ENCODE measurements around the gene CSRP3. TPM values are rescaled to one million over a fixed set of nuclear protein-coding genes. Genes with fewer than 3 reads are reported as not detected.

Gene CSRP3
- total and polyA plus RNA-seq, 4 donors: 0.08 TPM; not detected in 3

DNA sequence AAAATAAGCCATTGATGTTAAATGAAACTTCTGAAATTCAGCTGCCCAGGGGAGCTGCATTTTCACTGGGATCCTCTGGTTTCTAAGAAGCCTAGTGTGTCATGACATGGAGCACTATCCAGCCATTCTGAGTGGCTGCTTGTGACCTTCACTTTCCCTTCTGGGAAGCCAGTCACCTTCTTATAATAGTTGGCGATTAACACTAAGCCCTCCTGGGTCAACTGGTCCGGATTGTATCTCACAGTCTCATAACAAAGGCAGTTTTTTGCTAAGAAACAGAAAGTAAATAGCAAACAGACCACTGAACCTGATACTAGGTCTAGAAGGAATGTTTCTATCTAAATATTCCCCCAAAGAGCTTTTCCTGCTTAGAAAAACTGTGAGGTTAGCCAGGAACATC, 7.9 kb downstream of the CSRP3 start (continued):
- TF ChIP-seq GABPA (IDR thresholded peaks at IDR 0.05 in 1 of 2, conservative IDR thresholded peaks at IDR 0.05 in 1 of 2) (no peak), HNF4A (conservative IDR thresholded peaks at IDR 0.05) (no peak), FOXA1 (IDR thresholded peaks at IDR 0.05) (no peak), FOXA2 (IDR thresholded peaks at IDR 0.05) (no peak), NR2F2 (IDR thresholded peaks at IDR 0.05) (no peak), SP1 (IDR thresholded peaks at IDR 0.05) (no peak), JUND (IDR thresholded peaks at IDR 0.05) (no peak)
- TF ChIP-seq, protein P1, sequence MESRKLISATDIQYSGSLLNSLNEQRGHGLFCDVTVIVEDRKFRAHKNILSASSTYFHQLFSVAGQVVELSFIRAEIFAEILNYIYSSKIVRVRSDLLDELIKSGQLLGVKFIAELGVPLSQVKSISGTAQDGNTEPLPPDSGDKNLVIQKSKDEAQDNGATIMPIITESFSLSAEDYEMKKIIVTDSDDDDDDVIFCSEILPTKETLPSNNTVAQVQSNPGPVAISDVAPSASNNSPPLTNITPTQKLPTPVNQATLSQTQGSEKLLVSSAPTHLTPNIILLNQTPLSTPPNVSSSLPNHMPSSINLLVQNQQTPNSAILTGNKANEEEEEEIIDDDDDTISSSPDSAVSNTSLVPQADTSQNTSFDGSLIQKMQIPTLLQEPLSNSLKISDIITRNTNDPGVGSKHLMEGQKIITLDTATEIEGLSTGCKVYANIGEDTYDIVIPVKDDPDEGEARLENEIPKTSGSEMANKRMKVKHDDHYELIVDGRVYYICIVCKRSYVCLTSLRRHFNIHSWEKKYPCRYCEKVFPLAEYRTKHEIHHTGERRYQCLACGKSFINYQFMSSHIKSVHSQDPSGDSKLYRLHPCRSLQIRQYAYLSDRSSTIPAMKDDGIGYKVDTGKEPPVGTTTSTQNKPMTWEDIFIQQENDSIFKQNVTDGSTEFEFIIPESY (IDR thresholded peaks at IDR 0.05): no peak

DNA sequence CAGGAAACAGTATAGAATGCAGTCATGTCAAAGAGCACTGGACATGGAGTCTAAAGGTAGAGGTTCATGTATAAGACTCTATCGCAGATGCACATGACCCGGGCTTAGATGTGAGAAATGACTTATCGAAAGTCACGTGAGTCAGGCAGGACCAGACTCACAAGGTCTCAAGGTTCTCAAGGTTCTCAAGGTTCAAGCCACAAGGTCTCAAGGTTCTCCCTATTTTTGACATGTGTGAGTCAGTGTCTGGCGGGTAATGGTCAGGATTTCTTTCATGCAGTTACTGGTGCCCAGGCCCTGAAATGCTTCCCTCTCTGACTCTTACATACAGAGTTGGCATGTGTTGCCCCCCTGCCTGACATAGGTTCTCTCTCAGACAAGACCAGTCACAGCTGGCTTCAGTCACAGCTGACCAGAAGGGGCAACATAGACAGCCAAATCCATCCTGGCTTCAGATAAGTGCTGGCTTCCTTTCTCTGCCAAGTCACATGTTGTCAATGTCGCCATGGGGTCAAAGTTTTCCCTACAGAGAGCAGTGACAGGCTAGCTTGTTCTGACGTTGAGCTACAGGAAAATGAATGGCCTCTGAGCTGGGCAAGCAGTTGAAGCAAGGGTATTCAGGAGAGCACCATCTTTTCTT, 10.1 kb downstream of the CSRP3 start:
- H3K9ac ChIP-seq (ENCODE audit: low read depth in 1 of 2, low read length in 2 of 2): no peak overlapping the region
- peak overlapping the region; percentile 39 to 60 for H3K27ac ChIP-seq (ENCODE audit: low read depth in 1 of 2, low read length in 2 of 2)
- TF ChIP-seq, protein P2, sequence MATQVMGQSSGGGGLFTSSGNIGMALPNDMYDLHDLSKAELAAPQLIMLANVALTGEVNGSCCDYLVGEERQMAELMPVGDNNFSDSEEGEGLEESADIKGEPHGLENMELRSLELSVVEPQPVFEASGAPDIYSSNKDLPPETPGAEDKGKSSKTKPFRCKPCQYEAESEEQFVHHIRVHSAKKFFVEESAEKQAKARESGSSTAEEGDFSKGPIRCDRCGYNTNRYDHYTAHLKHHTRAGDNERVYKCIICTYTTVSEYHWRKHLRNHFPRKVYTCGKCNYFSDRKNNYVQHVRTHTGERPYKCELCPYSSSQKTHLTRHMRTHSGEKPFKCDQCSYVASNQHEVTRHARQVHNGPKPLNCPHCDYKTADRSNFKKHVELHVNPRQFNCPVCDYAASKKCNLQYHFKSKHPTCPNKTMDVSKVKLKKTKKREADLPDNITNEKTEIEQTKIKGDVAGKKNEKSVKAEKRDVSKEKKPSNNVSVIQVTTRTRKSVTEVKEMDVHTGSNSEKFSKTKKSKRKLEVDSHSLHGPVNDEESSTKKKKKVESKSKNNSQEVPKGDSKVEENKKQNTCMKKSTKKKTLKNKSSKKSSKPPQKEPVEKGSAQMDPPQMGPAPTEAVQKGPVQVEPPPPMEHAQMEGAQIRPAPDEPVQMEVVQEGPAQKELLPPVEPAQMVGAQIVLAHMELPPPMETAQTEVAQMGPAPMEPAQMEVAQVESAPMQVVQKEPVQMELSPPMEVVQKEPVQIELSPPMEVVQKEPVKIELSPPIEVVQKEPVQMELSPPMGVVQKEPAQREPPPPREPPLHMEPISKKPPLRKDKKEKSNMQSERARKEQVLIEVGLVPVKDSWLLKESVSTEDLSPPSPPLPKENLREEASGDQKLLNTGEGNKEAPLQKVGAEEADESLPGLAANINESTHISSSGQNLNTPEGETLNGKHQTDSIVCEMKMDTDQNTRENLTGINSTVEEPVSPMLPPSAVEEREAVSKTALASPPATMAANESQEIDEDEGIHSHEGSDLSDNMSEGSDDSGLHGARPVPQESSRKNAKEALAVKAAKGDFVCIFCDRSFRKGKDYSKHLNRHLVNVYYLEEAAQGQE (IDR thresholded peaks at IDR 0.05): no peak
- TF ChIP-seq FOXA1 (IDR thresholded peaks at IDR 0.05): peak; percentile 8
- peak; percentile 54 to 73 for TF ChIP-seq RXRA (IDR thresholded peaks at IDR 0.05)
- peak in 1 of 2 donors; percentile 45 for TF ChIP-seq JUND (IDR thresholded peaks at IDR 0.05)
- TF ChIP-seq, protein P3, sequence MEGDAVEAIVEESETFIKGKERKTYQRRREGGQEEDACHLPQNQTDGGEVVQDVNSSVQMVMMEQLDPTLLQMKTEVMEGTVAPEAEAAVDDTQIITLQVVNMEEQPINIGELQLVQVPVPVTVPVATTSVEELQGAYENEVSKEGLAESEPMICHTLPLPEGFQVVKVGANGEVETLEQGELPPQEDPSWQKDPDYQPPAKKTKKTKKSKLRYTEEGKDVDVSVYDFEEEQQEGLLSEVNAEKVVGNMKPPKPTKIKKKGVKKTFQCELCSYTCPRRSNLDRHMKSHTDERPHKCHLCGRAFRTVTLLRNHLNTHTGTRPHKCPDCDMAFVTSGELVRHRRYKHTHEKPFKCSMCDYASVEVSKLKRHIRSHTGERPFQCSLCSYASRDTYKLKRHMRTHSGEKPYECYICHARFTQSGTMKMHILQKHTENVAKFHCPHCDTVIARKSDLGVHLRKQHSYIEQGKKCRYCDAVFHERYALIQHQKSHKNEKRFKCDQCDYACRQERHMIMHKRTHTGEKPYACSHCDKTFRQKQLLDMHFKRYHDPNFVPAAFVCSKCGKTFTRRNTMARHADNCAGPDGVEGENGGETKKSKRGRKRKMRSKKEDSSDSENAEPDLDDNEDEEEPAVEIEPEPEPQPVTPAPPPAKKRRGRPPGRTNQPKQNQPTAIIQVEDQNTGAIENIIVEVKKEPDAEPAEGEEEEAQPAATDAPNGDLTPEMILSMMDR (IDR thresholded peaks at IDR 0.05; ENCODE audit: low read depth, low read length, missing input control): no peak
- peak; percentile 61 to 63 for TF ChIP-seq RAD21 (IDR thresholded peaks at IDR 0.05)
- TF ChIP-seq SP1 (IDR thresholded peaks at IDR 0.05): peak; percentile 71
- TF ChIP-seq, protein P4, sequence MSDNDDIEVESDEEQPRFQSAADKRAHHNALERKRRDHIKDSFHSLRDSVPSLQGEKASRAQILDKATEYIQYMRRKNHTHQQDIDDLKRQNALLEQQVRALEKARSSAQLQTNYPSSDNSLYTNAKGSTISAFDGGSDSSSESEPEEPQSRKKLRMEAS (IDR thresholded peaks at IDR 0.05): peak; percentile 53
- peak; percentile 79 to 91 for TF ChIP-seq HNF4A (conservative IDR thresholded peaks at IDR 0.05)
- TF ChIP-seq, protein P5, sequence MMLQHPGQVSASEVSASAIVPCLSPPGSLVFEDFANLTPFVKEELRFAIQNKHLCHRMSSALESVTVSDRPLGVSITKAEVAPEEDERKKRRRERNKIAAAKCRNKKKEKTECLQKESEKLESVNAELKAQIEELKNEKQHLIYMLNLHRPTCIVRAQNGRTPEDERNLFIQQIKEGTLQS (IDR thresholded peaks at IDR 0.05): no peak
- no peak for TF ChIP-seq FOXA2 (IDR thresholded peaks at IDR 0.05)
- TF ChIP-seq HNF4G (IDR thresholded peaks at IDR 0.05): peak; percentile 40
- TF ChIP-seq NR2F2 (IDR thresholded peaks at IDR 0.05): peak; percentile 87
- peak; percentile 91 for TF ChIP-seq YY1 (IDR thresholded peaks at IDR 0.05)
- H3K4me3 ChIP-seq (ENCODE audit: low read depth in 1 of 3, low read length in 3 of 3): no peak overlapping the region
- H3K9me3 ChIP-seq (ENCODE audit: control insufficient read depth in 4 of 4, low read length in 3 of 4): no peaks in the 10 kb centered on the region
- DNase-seq (ENCODE audit: low spot score): no peak
- peaks cover 0 to 8% (median 2%) of the 10 kb centered on the region in 4 donors for H3K4me1 ChIP-seq (ENCODE audit: control insufficient read depth in 4 of 4, insufficient read depth in 4 of 4, low read length in 3 of 4)
- H3K27me3 ChIP-seq (ENCODE audit: control insufficient read depth in 4 of 4, insufficient read depth in 4 of 4, low read length in 3 of 4): no peaks in the 10 kb centered on the region
- H3K36me3 ChIP-seq (ENCODE audit: control insufficient read depth in 4 of 4, insufficient read depth in 3 of 4, low read depth in 1 of 4, low read length in 3 of 4): no peaks in the 10 kb centered on the region
- 69% methylated on average over 7 of the region's 7 CpGs for WGBS

Measured in liver (tissue), 9 donors.